Spleen (tissue), 7 donors: Measurements from ENCODE around the gene BPIFB2.

Experiments used
- POLR2A ChIP-seq, 3 donors: fragments of 450-650 bp; IDR thresholded peaks; one replicate each; pipeline ENCODE4 v1.5.1; 2017; ENCODE audit warnings: antibody characterized with exemption in 3 of 3, mild to moderate bottlenecking in 1 of 3
- TF ChIP-seq, protein P1 (sequence below), 11 experiments: fragments of 200-600 bp in 7 of 11; fragments of 450-650 bp in 4 of 11; sonication (generic) in 4 of 11; IDR thresholded peaks in 8 of 11; conservative IDR thresholded peaks in 3 of 11; 1 replicate in 7 of 11; 2 replicates in 4 of 11; pipeline versions ENCODE4 v1.4.0 to v1.8.0; 2016 to 2021; ENCODE audit warnings: antibody characterized with exemption in 11 of 11, inconsistent platforms in 4 of 11, mild to moderate bottlenecking in 1 of 11
- donor health status: DM: no; HTN: no; CAD: no; lungs with moderate emphysema.
- donor health status: DM: no; HTN: no; CAD: no.
- donor health status: DM: no; HTN: no; CAD: no.

DNA sequence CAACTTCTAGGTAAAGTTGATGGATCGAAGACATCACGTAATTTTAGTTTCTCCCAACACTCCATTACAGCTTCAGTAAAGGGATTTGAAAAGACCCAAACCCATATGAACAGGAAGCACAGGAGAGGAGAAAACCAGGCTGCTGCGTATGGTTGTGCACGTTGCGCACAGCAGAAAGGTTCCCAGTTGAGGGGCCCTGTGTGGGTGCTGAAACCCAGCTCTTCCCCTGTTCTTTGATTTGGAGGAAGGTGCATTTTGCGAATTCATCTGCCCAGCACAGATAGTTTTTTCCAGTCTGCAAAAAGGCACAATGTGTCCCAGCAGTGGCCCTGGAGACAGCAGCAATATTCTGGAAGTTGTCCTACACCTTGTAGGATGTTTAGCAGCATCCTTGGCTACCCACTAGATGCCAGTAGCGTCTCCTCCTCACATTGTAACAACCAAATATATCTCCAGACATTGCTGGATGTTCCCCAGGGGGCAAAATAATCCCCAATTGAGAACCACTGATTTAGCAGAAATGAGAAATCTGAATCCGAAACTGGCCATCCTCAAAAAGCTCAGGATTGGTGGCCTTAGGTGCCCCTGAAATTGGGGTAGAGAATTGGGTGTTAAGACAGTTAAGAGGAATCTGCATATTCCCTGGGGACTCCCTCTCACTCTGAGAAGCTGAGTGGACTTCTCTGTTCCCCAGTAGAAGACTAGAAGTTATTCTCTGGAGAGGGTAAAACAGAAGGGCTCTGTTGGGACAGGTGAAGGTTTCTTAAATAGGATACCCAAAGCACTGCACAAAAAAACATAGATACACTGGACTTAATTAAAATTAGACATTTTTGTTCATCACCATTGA is 15.5 kb upstream of the BPIFB2 start:
- TF ChIP-seq, protein P1, sequence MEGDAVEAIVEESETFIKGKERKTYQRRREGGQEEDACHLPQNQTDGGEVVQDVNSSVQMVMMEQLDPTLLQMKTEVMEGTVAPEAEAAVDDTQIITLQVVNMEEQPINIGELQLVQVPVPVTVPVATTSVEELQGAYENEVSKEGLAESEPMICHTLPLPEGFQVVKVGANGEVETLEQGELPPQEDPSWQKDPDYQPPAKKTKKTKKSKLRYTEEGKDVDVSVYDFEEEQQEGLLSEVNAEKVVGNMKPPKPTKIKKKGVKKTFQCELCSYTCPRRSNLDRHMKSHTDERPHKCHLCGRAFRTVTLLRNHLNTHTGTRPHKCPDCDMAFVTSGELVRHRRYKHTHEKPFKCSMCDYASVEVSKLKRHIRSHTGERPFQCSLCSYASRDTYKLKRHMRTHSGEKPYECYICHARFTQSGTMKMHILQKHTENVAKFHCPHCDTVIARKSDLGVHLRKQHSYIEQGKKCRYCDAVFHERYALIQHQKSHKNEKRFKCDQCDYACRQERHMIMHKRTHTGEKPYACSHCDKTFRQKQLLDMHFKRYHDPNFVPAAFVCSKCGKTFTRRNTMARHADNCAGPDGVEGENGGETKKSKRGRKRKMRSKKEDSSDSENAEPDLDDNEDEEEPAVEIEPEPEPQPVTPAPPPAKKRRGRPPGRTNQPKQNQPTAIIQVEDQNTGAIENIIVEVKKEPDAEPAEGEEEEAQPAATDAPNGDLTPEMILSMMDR (IDR thresholded peaks at IDR 0.05 in 8 of 11, conservative IDR thresholded peaks at IDR 0.05 in 3 of 11) = no peak
- no peak for TF ChIP-seq POLR2A (IDR thresholded peaks at IDR 0.05)
